ENCODE results near the gene SPEG.

SPEG gene

GRCh38 chr2:219499555-219499954 lies 64.9 kb downstream of the SPEG start:
- no peak for FAIRE-seq

- no peak for FAIRE-seq
These were observed 65.5 kb downstream of the SPEG start for GRCh38 chr2:219500135-219500534.

GRCh38 chr2:219501849-219502248 lies 67.2 kb downstream of the SPEG start:
- FAIRE-seq, result no peak

GRCh38 chr2:219502618-219503017 lies 68.0 kb downstream of the SPEG start:
- no peak for FAIRE-seq

- FAIRE-seq, result no peak
These were observed 70.9 kb downstream of the SPEG start for GRCh38 chr2:219505585-219505984.

- FAIRE-seq, result no peak
These were observed 71.6 kb downstream of the SPEG start for GRCh38 chr2:219506153-219506801.

- FAIRE-seq, result no peak
These were observed 72.3 kb downstream of the SPEG start for GRCh38 chr2:219506802-219507526.

GRCh38 chr2:219507581-219508443 lies 73.2 kb downstream of the SPEG start:
- no peak for FAIRE-seq

GRCh38 chr2:219508444-219508734 lies 73.7 kb downstream of the SPEG start:
- FAIRE-seq, result no peak

GRCh38 chr2:219508971-219509779 lies 74.5 kb downstream of the SPEG start:
- FAIRE-seq, result no peak

- no peak for FAIRE-seq
These were observed 75.3 kb downstream of the SPEG start for GRCh38 chr2:219509780-219510511.

GRCh38 chr2:219510512-219511135 lies 76.0 kb downstream of the SPEG start:
- no peak for FAIRE-seq

GRCh38 chr2:219511547-219512325 lies 77.1 kb downstream of the SPEG start:
- FAIRE-seq, result no peak

GRCh38 chr2:219512524-219513216 lies 78.0 kb downstream of the SPEG start:
- FAIRE-seq, result no peak

- FAIRE-seq, result no peak
These were observed 79.1 kb downstream of the SPEG start for GRCh38 chr2:219513787-219514186.

- FAIRE-seq, result no peak
These were observed 79.6 kb downstream of the SPEG start, which contains the start of gene ASIC4 for GRCh38 chr2:219514196-219514761. ASIC4 (plus strand) TSS chr2:219514482; CDS start chr2:219514725, 243 bp downstream.

- no peak for FAIRE-seq
These were observed 80.2 kb downstream of the SPEG start for GRCh38 chr2:219514836-219515235.

GRCh38 chr2:219515874-219516629 lies 81.4 kb downstream of the SPEG start:
- FAIRE-seq, result no peak

- no peak for FAIRE-seq
These were observed 82.2 kb downstream of the SPEG start for GRCh38 chr2:219516888-219517287.
